H9 (cell line): ENCODE measurements around the gene ADAM29. TPM values are rescaled to one million over a fixed set of nuclear protein-coding genes. Genes with fewer than 3 reads are reported as not detected.
"Not testable (repeated sequence)": the region's sequence is repeated elsewhere in the genome, so short reads cannot be mapped to it uniquely, and the experiment has no call there.

Source experiments
- DNase-seq: peaks from one replicate; pipeline ENCODE4 v3.0.0-alpha.2; 2017
- H2AFZ ChIP-seq: one replicate; pipeline ENCODE4 v1.6.1; 2013; ENCODE audit warnings: mild to moderate bottlenecking, low read length, control low read depth, moderate library complexity
- H2AK5ac ChIP-seq: 2 replicates; pipeline ENCODE4 v1.6.1; 2013; ENCODE audit warnings: low read length, control low read depth, mixed read lengths; ENCODE audit not compliant: insufficient read length
- H2BK120ac ChIP-seq: one replicate; pipeline ENCODE4 v1.6.1; 2013; ENCODE audit warnings: low read depth, mild to moderate bottlenecking, low read length, control low read depth, inconsistent platforms; ENCODE audit not compliant: poor library complexity, severe bottlenecking
- H2BK12ac ChIP-seq: 2 replicates; pipeline ENCODE4 v1.6.1; 2013; ENCODE audit warnings: low read length, control low read depth, mixed read lengths, low read depth; ENCODE audit not compliant: insufficient read length
- H2BK15ac ChIP-seq: 2 replicates; pipeline ENCODE4 v1.6.1; 2013; ENCODE audit warnings: low read depth, low read length, control low read depth
- H2BK20ac ChIP-seq: one replicate; pipeline ENCODE4 v1.6.1; 2013; ENCODE audit warnings: low read depth, mild to moderate bottlenecking, low read length, control low read depth, inconsistent platforms; ENCODE audit not compliant: poor library complexity, severe bottlenecking
- H2BK5ac ChIP-seq: 2 replicates; pipeline ENCODE4 v1.6.1; 2013; ENCODE audit warnings: low read length, control low read depth, mixed read lengths; ENCODE audit not compliant: insufficient read length
- H3K14ac ChIP-seq: 2 replicates; pipeline ENCODE4 v1.6.1; 2013; ENCODE audit warnings: low read length, control low read depth; ENCODE audit not compliant: insufficient read depth
- H3K18ac ChIP-seq: 2 replicates; pipeline ENCODE4 v1.6.1; 2013; ENCODE audit warnings: low read depth, mild to moderate bottlenecking, mixed read lengths, low read length, control low read depth; ENCODE audit not compliant: insufficient read length
- H3K23ac ChIP-seq: 2 replicates; pipeline ENCODE4 v1.6.1; 2013; ENCODE audit warnings: low read length, control low read depth, mixed read lengths, low read depth; ENCODE audit not compliant: insufficient read length
- H3K23me2 ChIP-seq: 2 replicates; pipeline ENCODE4 v1.6.1; 2013; ENCODE audit warnings: low read depth, mild to moderate bottlenecking, mixed read lengths, low read length, control low read depth; ENCODE audit not compliant: insufficient read length, poor library complexity, severe bottlenecking
- H3K27ac ChIP-seq: 2 replicates; pipeline ENCODE4 v1.5.1; 2013; ENCODE audit warnings: low read length, control low read depth, mixed read lengths, low read depth; ENCODE audit not compliant: insufficient read length
- H3K27me3 ChIP-seq: 2 replicates; pipeline ENCODE4 v1.6.1; 2013; ENCODE audit warnings: low read length, control low read depth, inconsistent platforms; ENCODE audit not compliant: insufficient read depth
- H3K4ac ChIP-seq: 2 replicates; pipeline ENCODE4 v1.6.1; 2013; ENCODE audit warnings: low read depth, mild to moderate bottlenecking, control low read depth, inconsistent platforms, low read length, moderate library complexity
- H3K4me1 ChIP-seq: 2 replicates; pipeline ENCODE4 v1.6.1; 2013; ENCODE audit warnings: low read length, control low read depth, inconsistent platforms; ENCODE audit not compliant: insufficient read depth
- H3K4me2 ChIP-seq: 2 replicates; pipeline ENCODE4 v1.6.1; 2013; ENCODE audit warnings: low read length, control low read depth, mixed read lengths; ENCODE audit not compliant: insufficient read length, insufficient read depth
- H3K56ac ChIP-seq: 2 replicates; pipeline ENCODE4 v1.6.1; 2013; ENCODE audit warnings: low read depth, mild to moderate bottlenecking, mixed read lengths, low read length, control low read depth; ENCODE audit not compliant: insufficient read length
- H3K79me1 ChIP-seq: 2 replicates; pipeline ENCODE4 v1.6.1; 2013; ENCODE audit warnings: low read depth, mild to moderate bottlenecking, moderate library complexity, low read length, control low read depth, inconsistent platforms; ENCODE audit not compliant: insufficient read depth, poor library complexity, severe bottlenecking
- H3K79me2 ChIP-seq: 2 replicates; pipeline ENCODE4 v1.6.1; 2013; ENCODE audit warnings: low read length, control low read depth, inconsistent platforms; ENCODE audit not compliant: insufficient read depth
- H3K9ac ChIP-seq: 2 replicates; pipeline ENCODE4 v1.6.1; 2013; ENCODE audit warnings: low read length, control low read depth, mixed read lengths; ENCODE audit not compliant: insufficient read length; ENCODE audit errors: extremely low read depth
- H3K9me3 ChIP-seq: one replicate; pipeline ENCODE4 v1.6.1; 2013; ENCODE audit warnings: low read depth, low read length, inconsistent platforms; ENCODE audit not compliant: control insufficient read depth
- H3T11ph ChIP-seq: one replicate; pipeline ENCODE4 v1.6.1; 2013; ENCODE audit warnings: mild to moderate bottlenecking, low read length, control low read depth, inconsistent platforms
- H4K20me1 ChIP-seq: one replicate; pipeline ENCODE4 v1.6.1; 2013; ENCODE audit not compliant: control insufficient read depth, insufficient read length, insufficient read depth
- H4K5ac ChIP-seq: 2 replicates; pipeline ENCODE4 v1.6.1; 2013; ENCODE audit warnings: low read depth, mild to moderate bottlenecking, mixed read lengths, low read length, control low read depth; ENCODE audit not compliant: insufficient read length
- H4K8ac ChIP-seq: replicated peaks from 2 replicates; pipeline ENCODE4 v1.6.1; 2013; ENCODE audit warnings: low read length, control low read depth, mixed read lengths, low read depth; ENCODE audit not compliant: insufficient read length
- H4K91ac ChIP-seq: 2 replicates; pipeline ENCODE4 v1.6.1; 2013; ENCODE audit warnings: low read depth, mild to moderate bottlenecking, moderate library complexity, mixed read lengths, low read length, control low read depth; ENCODE audit not compliant: insufficient read length
- H3K27ac Mint-ChIP-seq, 3 experiments: 2 replicates in 2 of 3; 3 replicates in 1 of 3; pipeline ENCODE4 v1.8.0; 2020 to 2021; ENCODE audit warnings: mixed read lengths in 3 of 3, mild to moderate bottlenecking in 1 of 3, moderate library complexity in 1 of 3
- H3K27me3 Mint-ChIP-seq: 2 replicates; pipeline ENCODE4 v1.8.0; 2021; ENCODE audit warnings: low read depth, mild to moderate bottlenecking, moderate library complexity, mixed read lengths
- H3K36me3 Mint-ChIP-seq, 3 experiments: 2 replicates in 2 of 3; 3 replicates in 1 of 3; pipeline ENCODE4 v1.8.0; 2020 to 2021; ENCODE audit warnings: low read depth in 3 of 3, mixed read lengths in 3 of 3; ENCODE audit not compliant: insufficient read depth in 1 of 3
- H3K4me1 Mint-ChIP-seq, 2 experiments: 2 replicates each; pipeline ENCODE4 v1.8.0; 2020; ENCODE audit warnings: mixed read lengths in 2 of 2
- H3K4me3 Mint-ChIP-seq, 2 experiments: 2 replicates in 1 of 2; 3 replicates in 1 of 2; pipeline ENCODE4 v1.8.0; 2020 to 2021; ENCODE audit warnings: mild to moderate bottlenecking in 2 of 2, mixed read lengths in 2 of 2, moderate library complexity in 1 of 2
- H3K9me3 Mint-ChIP-seq, 2 experiments: 2 replicates in 1 of 2; 3 replicates in 1 of 2; pipeline ENCODE4 v1.8.0; 2020; ENCODE audit warnings: mild to moderate bottlenecking in 2 of 2, mixed read lengths in 2 of 2, moderate library complexity in 1 of 2
- WGBS: extraction: QIAGEN DNeasy Blood & Tissue Kit; methylation state at CpG from one replicate; pipeline ENCODE4 v1.1.7; 2013; ENCODE audit warnings: missing lambda C conversion rate, low lambda C conversion rate, mixed read lengths; ENCODE audit not compliant: insufficient read length; ENCODE audit errors: extremely low coverage; 5-methylcytosine and 5-hydroxymethylcytosine counted together
- total RNA-seq: library from RNA; stranded (reverse); gene quantifications from 2 replicates; pipeline ENCODE4 v1.2.1, GENCODE V29; 2021
- TF ChIP-seq, protein P1 (sequence below): fragments of 200-600 bp; sonication (generic); conservative IDR thresholded peaks from 3 replicates; pipeline ENCODE4 v1.8.0; 2021; ENCODE audit warnings: antibody characterized with exemption, mild to moderate bottlenecking

The ADAM29 gene
- total RNA-seq, 1 experiment from 2014 or later = not detected

- no peaks in the 10 kb centered on the region for H3K36me3 Mint-ChIP-seq
- TF ChIP-seq, protein P1, sequence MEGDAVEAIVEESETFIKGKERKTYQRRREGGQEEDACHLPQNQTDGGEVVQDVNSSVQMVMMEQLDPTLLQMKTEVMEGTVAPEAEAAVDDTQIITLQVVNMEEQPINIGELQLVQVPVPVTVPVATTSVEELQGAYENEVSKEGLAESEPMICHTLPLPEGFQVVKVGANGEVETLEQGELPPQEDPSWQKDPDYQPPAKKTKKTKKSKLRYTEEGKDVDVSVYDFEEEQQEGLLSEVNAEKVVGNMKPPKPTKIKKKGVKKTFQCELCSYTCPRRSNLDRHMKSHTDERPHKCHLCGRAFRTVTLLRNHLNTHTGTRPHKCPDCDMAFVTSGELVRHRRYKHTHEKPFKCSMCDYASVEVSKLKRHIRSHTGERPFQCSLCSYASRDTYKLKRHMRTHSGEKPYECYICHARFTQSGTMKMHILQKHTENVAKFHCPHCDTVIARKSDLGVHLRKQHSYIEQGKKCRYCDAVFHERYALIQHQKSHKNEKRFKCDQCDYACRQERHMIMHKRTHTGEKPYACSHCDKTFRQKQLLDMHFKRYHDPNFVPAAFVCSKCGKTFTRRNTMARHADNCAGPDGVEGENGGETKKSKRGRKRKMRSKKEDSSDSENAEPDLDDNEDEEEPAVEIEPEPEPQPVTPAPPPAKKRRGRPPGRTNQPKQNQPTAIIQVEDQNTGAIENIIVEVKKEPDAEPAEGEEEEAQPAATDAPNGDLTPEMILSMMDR = no peak
- no peaks in the 10 kb centered on the region for H3K79me1 ChIP-seq
Measured at GRCh38 chr4:174871407-174871806, 46.8 kb upstream of the ADAM29 start.

DNA sequence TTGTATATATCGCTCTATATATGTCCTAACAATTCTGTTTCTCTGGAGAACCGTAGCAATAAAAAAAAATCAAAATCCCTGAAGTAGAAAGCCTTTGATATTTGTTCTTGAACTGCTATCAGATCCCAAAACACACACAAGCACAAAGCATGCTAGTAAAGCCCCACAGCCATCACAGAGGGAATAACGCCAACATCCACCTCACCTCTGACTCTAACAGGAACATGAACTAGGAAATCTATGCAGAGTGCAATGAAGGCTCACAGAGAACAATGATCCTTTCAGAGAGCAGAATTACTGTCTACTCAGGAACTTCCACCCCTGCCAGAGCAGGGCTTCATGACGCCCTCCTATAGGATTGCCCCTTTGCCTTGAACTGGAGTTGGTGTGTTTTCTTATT lies 45.0 kb upstream of the ADAM29 start:
- WGBS = no CpG with 5 or more reads among the region's 4 CpGs
- not testable (repeated sequence) for H3K23ac ChIP-seq

More at GRCh38 chr4:174871407-174871806, 46.8 kb upstream of the ADAM29 start:
- Histone ChIP-seq H3T11ph (no peak overlapping the region), H3K14ac (no peak overlapping the region), H2BK15ac (no peak overlapping the region), H3K9me3 (no peaks in the 10 kb centered on the region), H3K23ac (no peak overlapping the region), H2BK12ac (no peak overlapping the region), H3K23me2 (no peaks in the 10 kb centered on the region), H2BK120ac (no peak overlapping the region), H3K9ac (no peak overlapping the region), H2AK5ac (no peak overlapping the region), H4K8ac (no peak overlapping the region), H3K4ac (no peak overlapping the region), H3K18ac (no peak overlapping the region), H3K27me3 (no peaks in the 10 kb centered on the region), H2AFZ (no peak overlapping the region), H4K5ac (no peak overlapping the region), H2BK5ac (no peak overlapping the region), H3K4me2 (no peak overlapping the region), H4K20me1 (no peaks in the 10 kb centered on the region), H3K27ac (no peak overlapping the region), H3K4me1 (no peaks in the 10 kb centered on the region), H3K79me2 (no peaks in the 10 kb centered on the region), H4K91ac (no peak overlapping the region), H2BK20ac (no peak overlapping the region), H3K56ac (no peak overlapping the region)
- Mint-ChIP-seq H3K27me3 (no peaks in the 10 kb centered on the region), H3K9me3 (no peaks in the 10 kb centered on the region), H3K4me1 (peaks cover 6 to 11% of the 10 kb centered on the region in 2 experiments), H3K27ac (no peak overlapping the region), H3K4me3 (no peak overlapping the region)
- no peak for DNase-seq

More for the DNA sequence above, 45.0 kb upstream of the ADAM29 start:
- H3K4me2 ChIP-seq, H4K8ac ChIP-seq, H3K27me3 ChIP-seq, H3K9me3 Mint-ChIP-seq, H3K14ac ChIP-seq, H2BK12ac ChIP-seq, H2BK5ac ChIP-seq, H3K56ac ChIP-seq, DNase-seq, H3K27ac ChIP-seq, H2AFZ ChIP-seq, H2BK120ac ChIP-seq, H4K5ac ChIP-seq, H3K4me1 ChIP-seq, H3K23me2 ChIP-seq, H3K27me3 Mint-ChIP-seq, H3K4me3 Mint-ChIP-seq, H2BK15ac ChIP-seq, H2AK5ac ChIP-seq, H3K4ac ChIP-seq, H3K27ac Mint-ChIP-seq, H3K18ac ChIP-seq, H2BK20ac ChIP-seq, H3K79me2 ChIP-seq, H4K91ac ChIP-seq, H3T11ph ChIP-seq, H3K79me1 ChIP-seq, H3K9me3 ChIP-seq, H3K36me3 Mint-ChIP-seq, H4K20me1 ChIP-seq, H3K9ac ChIP-seq: not testable (repeated sequence)
- H3K4me1 Mint-ChIP-seq = peaks cover 6 to 11% of the 10 kb centered on the region in 2 experiments
